Gastroesophageal sphincter (tissue), 4 donors: ENCODE measurements around the gene PRPF6. TPM values are rescaled to one million over a fixed set of nuclear protein-coding genes. Genes with fewer than 3 reads are reported as not detected.

Experiments used
- ATAC-seq: fragments of 150-250 bp; one replicate; pipeline ENCODE4 v1.9.1; 2016; ENCODE audit warnings: mild to moderate bottlenecking, moderate library complexity
- H3K27ac ChIP-seq, 4 donors: fragments of 200-600 bp; sonication (generic) in 3 of 4; 1 replicate in 3 of 4; 2 replicates in 1 of 4; pipeline ENCODE4 v1.5.1; 2016 to 2019
- H3K27me3 ChIP-seq: fragments of 200-600 bp; sonication (generic); one replicate; pipeline ENCODE4 v1.5.1; 2019
- H3K36me3 ChIP-seq, 2 donors: fragments of 200-600 bp; sonication (generic); one replicate each; pipeline ENCODE4 v1.5.1; 2019; ENCODE audit warnings: control low read depth in 1 of 2
- H3K4me1 ChIP-seq, 3 donors: fragments of 200-600 bp; sonication (generic); 1 replicate in 2 of 3; 2 replicates in 1 of 3; pipeline ENCODE4 v1.5.1; 2016 to 2019; ENCODE audit warnings: control low read depth in 2 of 3
- H3K4me3 ChIP-seq, 2 donors: fragments of 200-600 bp; sonication (generic); one replicate each; pipeline ENCODE4 v1.5.1; 2019; ENCODE audit warnings: mild to moderate bottlenecking in 1 of 2, moderate library complexity in 1 of 2
- H3K9me3 ChIP-seq, 3 donors: fragments of 200-600 bp; sonication (generic); one replicate each; pipeline ENCODE4 v1.5.1; 2017 to 2019; ENCODE audit warnings: control low read depth in 2 of 3
- CTCF ChIP-seq, 4 experiments: fragments of 200-600 bp in 2 of 4; fragments of 450-650 bp in 2 of 4; sonication (generic) in 1 of 4; IDR thresholded peaks; one replicate each; pipeline ENCODE4 v1.5.1; 2017 to 2019; ENCODE audit warnings: antibody characterized with exemption in 4 of 4, mild to moderate bottlenecking in 2 of 4, moderate library complexity in 2 of 4
- EP300 ChIP-seq: sonication (generic); formaldehyde crosslinking; IDR thresholded peaks from one replicate; pipeline ENCODE4 v1.6.1; 2017; ENCODE audit warnings: antibody characterized with exemption, mild to moderate bottlenecking
- POLR2A ChIP-seq, 2 donors: fragments of 450-650 bp; IDR thresholded peaks; one replicate each; pipeline ENCODE4 v1.6.1; 2017; ENCODE audit warnings: antibody characterized with exemption in 2 of 2, mild to moderate bottlenecking in 2 of 2, moderate library complexity in 1 of 2
- POLR2AphosphoS5 ChIP-seq: sonication (generic); formaldehyde crosslinking; IDR thresholded peaks from one replicate; pipeline ENCODE4 v1.6.1; 2017; ENCODE audit warnings: antibody characterized with exemption
- WGBS, 2 donors: methylation state at CpG; one replicate each; pipeline ENCODE4 v1.1.5; 2018; ENCODE audit warnings: low coverage in 1 of 2; 5-methylcytosine and 5-hydroxymethylcytosine counted together
- total RNA-seq, 4 donors: library from RNA; depleted of rRNA; stranded (reverse); fragments of >200 nt; gene quantifications; one replicate each; pipeline ENCODE4 v1.1.0, GENCODE V29; 2016

Gene PRPF6
- total RNA-seq, 4 donors from 2014 or later: 53.7 to 73.0 (median 67.6) TPM

- Histone ChIP-seq H3K27me3 (peaks cover 66% of the 10 kb centered on the region), H3K27ac (peak overlapping the region in 3 of 4 donors; percentile 60 to 78 (median 66))
Observed at GRCh38 chr20:64056639-64056888, 75.6 kb downstream of the PRPF6 start.

GRCh38 chr20:64056889-64057627 lies 76.1 kb downstream of the PRPF6 start:
- peaks cover 61% of the 10 kb centered on the region for H3K27me3 ChIP-seq
- H3K27ac ChIP-seq: peak overlapping the region in 3 of 4 donors; percentile 60 to 78 (median 66)
- peak overlapping the region in 1 of 2 donors; percentile 28 for H3K4me3 ChIP-seq
- H3K9me3 ChIP-seq: no peaks in the 10 kb centered on the region
- TF ChIP-seq POLR2AphosphoS5 (no peak), CTCF (IDR thresholded peaks at IDR 0.05) (no peak), POLR2A (IDR thresholded peaks at IDR 0.05) (no peak), EP300 (no peak)
- no peak for ATAC-seq
- H3K36me3 ChIP-seq: no peaks in the 10 kb centered on the region
- H3K4me1 ChIP-seq: peaks cover 0 to 15% (median under 1%) of the 10 kb centered on the region in 3 donors
- WGBS, 2 donors: 70% methylated on average over 6 of the region's 39 CpGs; no CpG with 5 or more reads in 1 of the 2 donors

More at GRCh38 chr20:64056639-64056888, 75.6 kb downstream of the PRPF6 start:
- TF ChIP-seq CTCF (IDR thresholded peaks at IDR 0.05) (no peak), EP300 (no peak), POLR2AphosphoS5 (no peak), POLR2A (IDR thresholded peaks at IDR 0.05) (no peak)
- ATAC-seq: no peak
- Histone ChIP-seq H3K36me3 (no peaks in the 10 kb centered on the region), H3K4me1 (peaks cover 0 to 14% (median 0%) of the 10 kb centered on the region in 3 donors), H3K9me3 (no peaks in the 10 kb centered on the region), H3K4me3 (peak overlapping the region in 1 of 2 donors; percentile 8)
- 46% methylated on average over 4 of the region's 7 CpGs; no CpG with 5 or more reads in 1 of the 2 donors for WGBS, 2 donors

- WGBS, 2 donors: 39 to 47% methylated on average over 9 to 15 of the region's 33 CpGs
- H3K27me3 ChIP-seq: peaks cover 53% of the 10 kb centered on the region
- no peaks in the 10 kb centered on the region for H3K36me3 ChIP-seq
- peak; percentile 47 for ATAC-seq
- no peaks in the 10 kb centered on the region for H3K9me3 ChIP-seq
- H3K4me3 ChIP-seq: peak overlapping the region in 1 of 2 donors; percentile 28
- H3K27ac ChIP-seq: peak overlapping the region in 3 of 4 donors; percentile 60 to 78 (median 66)
- TF ChIP-seq CTCF (IDR thresholded peaks at IDR 0.05) (peak in 3 of 4 experiments; percentile 61 to 81 (median 71)), EP300 (no peak)
- peaks cover 0 to 22% (median 7%) of the 10 kb centered on the region in 3 donors for H3K4me1 ChIP-seq
Observed at GRCh38 chr20:64057628-64058498, 76.9 kb downstream of the PRPF6 start.

- no peak for ATAC-seq
Observed at GRCh38 chr20:64058536-64058935, 77.6 kb downstream of the PRPF6 start.

More at GRCh38 chr20:64058536-64058935, 77.6 kb downstream of the PRPF6 start:
- no peaks in the 10 kb centered on the region for H3K9me3 ChIP-seq
- H3K36me3 ChIP-seq: no peaks in the 10 kb centered on the region
- no peak overlapping the region for H3K4me3 ChIP-seq
- H3K27me3 ChIP-seq: peaks cover 47% of the 10 kb centered on the region
- no peak overlapping the region for H3K27ac ChIP-seq
- 60 to 64% methylated on average over 1 to 3 of the region's 12 CpGs for WGBS, 2 donors
- H3K4me1 ChIP-seq: peaks cover 0 to 23% (median 7%) of the 10 kb centered on the region in 3 donors
- TF ChIP-seq POLR2A (IDR thresholded peaks at IDR 0.05) (no peak), POLR2AphosphoS5 (no peak), EP300 (no peak), CTCF (IDR thresholded peaks at IDR 0.05) (no peak)
